Measurements from ENCODE around the gene PRSS8.

Gene PRSS8

GRCh38 chr16:31086629-31086906, 49.0 kb downstream of the PRSS8 start:
- no peak for DNase-seq (ENCODE audit: low read depth, low spot score)
- H3K4me3 ChIP-seq (ENCODE audit: low read length), result no peak overlapping the region

GRCh38 chr16:31085873-31086628, 49.5 kb downstream of the PRSS8 start:
- no peak for DNase-seq (ENCODE audit: low read depth, low spot score)
- H3K4me3 ChIP-seq (ENCODE audit: low read length), result no peak overlapping the region

GRCh38 chr16:31085411-31085810, 50.1 kb downstream of the PRSS8 start:
- no peak for DNase-seq (ENCODE audit: low read depth, low spot score)
- H3K4me3 ChIP-seq (ENCODE audit: low read length), result no peak overlapping the region

GRCh38 chr16:31084584-31085302, 50.8 kb downstream of the PRSS8 start:
- H3K4me3 ChIP-seq (ENCODE audit: low read length), result no peak overlapping the region
- no peak for DNase-seq (ENCODE audit: low read depth, low spot score)

GRCh38 chr16:31083981-31084380, 51.5 kb downstream of the PRSS8 start:
- no peak for DNase-seq (ENCODE audit: low read depth, low spot score)
- H3K4me3 ChIP-seq (ENCODE audit: low read length), result no peak overlapping the region

GRCh38 chr16:31083556-31083955, 52.0 kb downstream of the PRSS8 start:
- DNase-seq (ENCODE audit: low read depth, low spot score), result no peak
- H3K4me3 ChIP-seq (ENCODE audit: low read length), result no peak overlapping the region

- DNase-seq (ENCODE audit: low read depth, low spot score), result no peak
- no peak overlapping the region for H3K4me3 ChIP-seq (ENCODE audit: low read length)
Observed at GRCh38 chr16:31083081-31083480, 52.4 kb downstream of the PRSS8 start.

- DNase-seq (ENCODE audit: low read depth, low spot score), result no peak
Observed at GRCh38 chr16:31082368-31083045, 53.0 kb downstream of the PRSS8 start.

More at GRCh38 chr16:31082368-31083045, 53.0 kb downstream of the PRSS8 start:
- no peak overlapping the region for H3K4me3 ChIP-seq (ENCODE audit: low read length)
